Hypothalamus (tissue), 51 donors: ENCODE measurements around the gene UNC119B.
A peak's percentile ranks its signal among the peaks of the same experiment; 100 is the strongest.

ENCODE experiments used
- DNase-seq, 51 donors: peaks; one replicate each; lab custom pipeline; 2025; lab: John Stamatoyannopoulos, UW

UNC119B gene

GRCh38 chr12:120687578-120688289 lies 22.5 kb upstream of the UNC119B start:
- DNase-seq, result peak in 1 of 51 donors; percentile 9

DNA sequence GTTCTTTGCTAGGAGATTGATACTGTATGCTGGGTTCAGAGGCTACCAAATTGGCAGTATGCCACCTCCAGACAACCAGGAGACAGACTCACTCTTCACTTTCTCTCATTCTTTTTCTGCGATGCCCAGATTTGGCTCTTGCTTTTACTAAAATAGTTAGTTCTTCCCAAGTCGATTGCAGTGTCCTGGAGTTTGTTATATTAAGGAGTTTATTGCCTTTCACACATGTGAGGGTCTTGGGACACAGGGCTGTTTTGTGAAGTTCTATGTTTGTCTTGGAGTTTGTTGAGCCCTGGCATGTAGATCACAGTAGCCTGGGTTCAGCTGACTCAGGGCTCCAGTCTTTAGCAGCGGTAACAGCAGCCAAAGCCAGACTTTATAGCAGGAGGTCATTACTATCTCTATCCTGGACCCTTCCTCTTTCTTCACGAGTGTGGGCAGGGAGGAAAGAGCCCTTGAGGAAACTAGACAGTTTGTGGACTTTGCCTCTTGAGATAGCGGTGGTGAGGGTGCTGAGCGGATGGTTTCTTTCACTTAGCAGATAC lies 21.7 kb upstream of the UNC119B start:
- DNase-seq, result peak in 1 of 51 donors; percentile 7

DNA sequence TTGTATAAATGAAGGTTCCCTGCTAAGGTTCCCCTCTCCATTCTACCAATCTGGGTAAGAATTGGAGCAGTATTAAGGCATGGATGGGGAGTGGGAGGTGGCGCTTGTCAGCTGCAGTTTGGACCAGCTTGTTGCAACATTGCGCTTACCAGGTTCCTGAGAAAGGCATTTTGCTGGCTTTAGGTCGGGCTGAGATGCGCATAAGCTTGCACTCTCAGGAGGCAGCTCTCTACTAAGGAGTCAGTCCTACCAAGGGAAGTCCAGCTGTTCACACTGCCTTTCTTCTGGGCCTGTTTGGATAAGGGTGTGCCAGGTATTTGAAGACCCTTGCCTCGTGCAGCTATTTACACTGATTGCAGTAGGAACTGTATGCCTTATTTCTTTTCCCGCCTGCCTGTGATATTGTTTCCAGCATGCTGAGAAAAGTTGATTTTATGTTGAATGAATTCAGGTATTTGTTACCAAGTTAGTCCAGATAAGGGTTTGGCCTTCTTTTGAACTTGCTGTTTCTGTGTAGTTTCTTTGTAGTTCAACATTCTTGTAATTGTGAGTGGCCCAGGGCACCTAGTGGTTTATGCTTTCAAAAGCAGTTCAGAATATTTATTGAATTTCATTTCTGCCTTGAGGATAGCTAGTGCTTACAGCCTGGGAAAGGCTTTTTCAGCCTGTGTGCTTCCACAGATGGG lies 20.7 kb upstream of the UNC119B start:
- DNase-seq, result no peak

DNA sequence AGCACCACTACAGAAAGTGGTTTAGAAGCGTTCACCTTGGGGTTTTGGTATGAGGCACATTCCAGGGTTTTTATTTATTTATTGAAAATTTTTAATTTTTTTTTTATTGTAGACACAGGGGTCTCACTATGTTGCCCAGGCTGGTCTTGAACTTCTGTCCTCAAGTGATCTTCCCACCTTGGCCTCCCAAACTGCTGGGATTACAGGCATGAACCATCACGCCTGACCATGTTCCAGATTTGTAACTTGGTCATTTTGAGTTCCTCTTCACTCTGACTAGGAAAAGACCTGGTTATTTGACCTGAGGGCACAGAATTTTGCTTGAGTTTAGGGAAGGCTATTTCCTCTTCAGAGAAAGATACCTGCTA lies 20.2 kb upstream of the UNC119B start:
- DNase-seq, result no peak

DNA sequence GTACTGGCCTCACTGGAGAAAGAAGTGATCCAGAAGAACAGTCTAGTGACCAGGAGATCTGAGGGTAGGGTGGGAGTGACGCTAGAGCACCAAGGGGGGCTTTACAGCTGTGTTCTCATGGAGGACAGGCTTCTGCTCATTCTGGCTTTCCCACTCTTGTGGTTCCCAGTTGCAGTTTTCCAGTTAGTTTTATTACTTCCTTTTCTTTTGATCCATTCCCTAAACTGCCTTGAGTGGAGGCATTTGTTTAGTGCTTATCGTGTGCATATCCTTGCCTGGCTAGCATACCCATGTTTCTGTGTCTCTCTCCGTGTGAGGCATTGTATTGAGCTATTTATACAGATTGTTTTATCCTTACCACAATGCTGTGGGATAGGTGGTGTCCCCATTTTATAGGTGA lies 19.3 kb upstream of the UNC119B start:
- DNase-seq, result no peak

DNA sequence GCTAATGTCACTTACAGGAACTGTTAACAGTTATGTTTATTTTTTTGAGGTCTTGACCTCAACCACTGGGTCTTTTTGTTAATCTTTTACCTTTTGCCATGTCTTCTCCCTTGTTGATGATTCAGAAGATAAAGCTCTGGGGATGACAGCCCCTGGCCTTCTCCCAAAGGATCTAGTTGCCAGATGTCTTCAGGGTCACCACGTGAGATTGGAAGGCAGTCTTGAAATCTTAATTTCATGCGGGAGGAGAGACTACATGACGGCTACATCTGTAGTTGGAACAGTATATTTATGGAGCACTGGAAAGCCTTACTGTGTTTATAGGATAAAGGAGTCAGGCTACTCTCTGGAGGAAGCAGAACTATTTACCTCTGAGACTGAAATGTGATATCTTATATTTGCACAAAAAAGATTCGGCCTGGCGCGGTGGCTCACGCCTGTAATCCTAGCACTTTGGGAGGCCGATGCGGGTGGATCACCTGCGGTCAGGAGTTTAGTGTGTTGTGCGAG lies 17.7 kb upstream of the UNC119B start:
- DNase-seq, result no peak

- DNase-seq, result peak in 1 of 51 donors; percentile 9
These were observed 16.4 kb upstream of the UNC119B start for GRCh38 chr12:120693848-120694247.

- DNase-seq, result no peak
These were observed 13.6 kb upstream of the UNC119B start for GRCh38 chr12:120696626-120697025.

DNA sequence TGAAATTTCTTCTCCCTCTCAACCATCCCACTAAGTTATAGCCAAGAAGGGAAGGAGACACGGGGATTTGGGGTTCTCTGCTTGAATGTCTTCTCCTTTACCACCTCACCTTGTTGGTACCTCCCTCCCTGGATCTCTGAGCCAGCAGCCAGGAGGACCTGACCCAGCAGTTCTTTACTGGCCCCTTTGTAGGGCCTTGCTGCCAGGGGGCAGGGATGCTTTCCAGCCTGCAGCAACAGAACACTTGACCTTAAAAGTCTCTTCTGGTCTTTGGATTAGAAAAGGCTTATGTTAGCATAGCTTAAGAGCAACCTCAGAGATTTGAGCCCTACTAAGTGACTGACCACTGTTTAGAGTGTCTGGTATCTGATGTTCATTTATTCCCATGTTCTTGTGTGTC lies 12.9 kb upstream of the UNC119B start:
- no peak for DNase-seq

DNA sequence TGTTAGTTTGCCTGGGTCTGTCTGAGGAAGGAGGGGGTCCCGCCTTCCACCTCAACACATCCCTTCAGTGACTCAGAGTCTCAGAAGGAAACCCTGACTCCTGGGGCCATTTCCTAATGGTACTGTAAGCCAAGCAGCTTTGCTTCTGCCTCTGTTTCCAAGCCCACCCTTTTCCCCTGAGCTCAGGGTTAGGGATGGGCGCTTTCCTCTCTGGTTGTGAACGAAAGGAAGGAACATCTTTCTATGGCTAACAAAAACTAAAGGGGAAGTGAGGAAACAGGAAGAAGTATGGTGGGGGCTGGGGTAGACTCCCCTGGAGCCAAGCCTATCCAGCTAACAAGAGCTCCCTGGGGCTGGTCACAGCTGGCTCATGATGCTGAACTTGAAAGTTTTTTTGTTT lies 11.6 kb upstream of the UNC119B start:
- DNase-seq, result no peak

DNA sequence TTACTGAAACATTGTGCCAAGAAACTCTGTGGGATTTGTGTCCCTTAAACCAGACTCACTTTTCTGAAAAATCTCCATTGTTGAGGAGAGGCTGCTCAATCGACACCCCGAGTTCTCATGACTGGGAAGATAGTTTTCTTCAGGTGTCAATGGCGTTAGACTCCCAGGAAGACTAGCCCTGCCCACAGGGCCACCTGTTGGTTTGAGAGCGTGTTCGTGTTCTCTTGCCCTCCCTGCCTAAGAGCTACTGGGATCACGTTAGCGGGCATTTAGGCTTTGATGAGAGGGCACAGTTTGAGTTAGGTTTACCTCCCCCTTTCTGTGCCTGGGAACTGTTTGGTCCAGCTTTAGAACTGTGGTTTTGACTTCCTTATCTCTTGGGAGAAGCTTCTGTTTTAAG lies 10.7 kb upstream of the UNC119B start:
- no peak for DNase-seq

DNA sequence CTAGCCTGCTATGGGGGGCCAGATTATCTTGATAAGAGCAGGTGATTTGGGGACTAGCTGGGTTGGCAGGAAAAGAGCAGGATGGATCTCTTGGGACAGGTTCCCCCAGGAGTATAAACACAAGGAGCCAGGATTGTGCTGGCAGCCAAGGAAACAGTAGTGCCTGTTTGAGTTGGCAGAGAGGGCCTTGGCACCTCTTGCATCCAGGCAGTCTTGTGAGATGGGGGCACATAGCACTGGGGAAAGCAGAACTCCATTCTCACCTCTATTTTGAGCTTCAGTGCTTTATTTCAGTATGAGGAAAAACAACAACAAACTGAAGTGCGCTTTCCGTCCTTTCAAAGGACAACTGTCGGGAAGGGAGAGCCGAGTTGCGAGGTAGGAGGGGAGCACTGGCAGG lies 9.4 kb upstream of the UNC119B start:
- peak in 3 of 51 donors; percentile 8 to 30 (median 10) for DNase-seq

- no peak for DNase-seq
These were observed 7.6 kb upstream of the UNC119B start for GRCh38 chr12:120702637-120703036.

- DNase-seq, result no peak
These were observed 6.8 kb upstream of the UNC119B start for GRCh38 chr12:120703311-120703942.

DNA sequence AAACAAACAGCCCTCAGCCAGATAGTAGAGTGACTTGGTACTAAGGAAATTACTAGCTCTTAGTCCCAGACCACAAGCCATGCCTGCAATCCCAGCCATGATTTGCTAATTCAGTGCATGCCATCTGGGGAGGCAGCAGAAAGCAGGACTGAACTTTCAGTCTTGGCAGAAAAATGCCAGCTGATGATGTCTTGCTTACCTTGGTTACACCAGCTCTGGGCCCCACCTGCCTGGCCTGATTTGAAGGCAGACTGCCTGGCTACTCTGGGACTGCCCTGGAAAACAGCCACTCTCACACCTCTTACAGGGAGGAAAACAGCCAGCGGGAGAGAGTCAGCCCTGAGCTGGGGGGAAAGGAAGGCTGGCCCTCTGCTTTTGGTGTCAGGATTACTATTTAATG lies 4.6 kb upstream of the UNC119B start:
- DNase-seq, result no peak

GRCh38 chr12:120706029-120706428 lies 4.2 kb upstream of the UNC119B start:
- DNase-seq, result no peak

- DNase-seq, result no peak
These were observed 1.6 kb upstream of the UNC119B start for GRCh38 chr12:120708651-120709050.

GRCh38 chr12:120710805-120711296 lies 593 bp downstream of the UNC119B start:
- peak in 14 of 51 donors; percentile 11 to 52 (median 23) for DNase-seq

DNA sequence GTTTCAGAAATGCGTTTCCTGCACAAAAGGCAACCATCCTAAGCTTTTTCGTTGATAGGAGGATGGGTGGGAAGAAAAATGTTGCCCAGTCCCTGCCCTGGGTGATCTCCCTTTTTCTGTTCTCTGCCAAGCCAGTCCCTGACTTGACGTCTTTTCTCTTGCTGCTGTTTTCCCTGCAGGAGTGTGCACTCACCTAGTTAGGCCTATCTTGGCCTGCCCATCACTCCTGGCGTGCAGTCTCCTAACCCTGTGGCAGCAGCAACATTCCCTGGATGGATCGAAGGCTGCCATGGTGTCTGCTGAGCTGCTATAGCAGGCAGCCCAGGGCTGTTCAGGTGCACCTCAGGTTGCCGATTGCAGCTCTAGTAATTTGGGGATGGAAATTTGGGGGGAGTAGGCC lies 1.2 kb downstream of the UNC119B start:
- DNase-seq, result peak in 4 of 51 donors; percentile 6 to 35 (median 27)

DNA sequence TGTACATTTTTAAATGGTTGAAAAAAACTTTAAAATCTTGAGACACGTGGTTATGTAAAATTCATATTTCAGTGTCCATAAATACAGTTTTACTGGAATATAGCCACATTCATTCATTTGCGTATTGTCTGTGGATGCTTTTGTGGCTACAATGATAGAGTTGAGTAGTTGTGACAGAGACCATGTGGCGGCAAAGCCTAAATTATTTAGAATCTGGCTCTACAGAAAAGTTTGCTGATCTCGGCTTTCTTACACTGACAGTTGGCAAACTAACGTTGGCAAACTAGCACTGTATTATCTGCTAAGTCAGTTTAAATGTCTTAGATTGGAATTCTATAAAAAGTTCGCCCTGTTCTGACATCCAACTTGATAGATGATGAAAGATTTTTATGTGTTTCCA lies 2.4 kb downstream of the UNC119B start:
- DNase-seq, result no peak

DNA sequence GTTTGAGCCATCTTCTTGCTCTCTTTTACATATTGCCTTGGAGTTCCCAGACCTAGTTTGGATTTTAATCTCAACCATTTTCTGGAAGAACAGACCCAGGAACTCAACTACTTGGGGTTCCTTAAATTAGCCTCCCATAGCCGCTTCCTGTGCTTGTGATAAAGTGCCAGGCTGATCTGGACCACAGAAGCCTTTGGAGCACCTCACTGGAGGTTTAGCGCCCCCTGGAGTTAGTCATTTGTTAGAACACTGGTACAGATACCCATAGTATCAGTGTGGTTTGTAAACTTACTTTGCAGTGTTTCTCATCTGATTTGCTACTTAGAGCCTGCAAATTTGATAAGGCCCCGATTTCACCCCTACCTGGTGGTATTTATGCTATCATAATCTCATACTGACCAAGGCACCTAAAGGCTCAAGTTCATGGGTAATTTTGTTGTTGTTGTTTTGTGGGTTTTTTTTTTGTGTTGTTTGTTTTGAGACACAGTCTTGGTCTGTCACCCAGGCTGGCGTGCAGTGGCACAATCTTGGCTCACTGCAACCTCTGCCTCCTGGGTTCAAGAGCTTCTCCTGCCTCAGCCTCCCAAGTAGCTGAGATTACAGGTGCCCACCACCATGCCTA lies 3.7 kb downstream of the UNC119B start:
- peak in 40 of 51 donors; percentile 4 to 80 (median 50) for DNase-seq
